Activated CD4-positive, alpha-beta T cell treated with anti-CD3 and anti-CD28 coated beads, Interleukin-2, amount 10 ng/mL, durations not matched to agents 24 days and 14 days (primary cell): ENCODE data around the gene RPRML. TPM values are rescaled to one million over a fixed set of nuclear protein-coding genes. Genes with fewer than 3 reads are reported as not detected.

Experiments used
- DNase-seq: peaks from one replicate; pipeline ENCODE4 v3.0.0; 2022
- H3K27ac Mint-ChIP-seq: one replicate; pipeline ENCODE4 v1.8.0; 2022; ENCODE audit warnings: mild to moderate bottlenecking, mixed read lengths
- H3K27me3 Mint-ChIP-seq: one replicate; pipeline ENCODE4 v1.8.0; 2022; ENCODE audit warnings: mixed read lengths
- H3K36me3 Mint-ChIP-seq: one replicate; pipeline ENCODE4 v1.8.0; 2022; ENCODE audit warnings: low read depth, mild to moderate bottlenecking, mixed read lengths
- H3K4me1 Mint-ChIP-seq: one replicate; pipeline ENCODE4 v1.8.0; 2021; ENCODE audit warnings: mixed read lengths
- H3K4me3 Mint-ChIP-seq: one replicate; pipeline ENCODE4 v1.8.0; 2022; ENCODE audit warnings: mild to moderate bottlenecking, moderate library complexity, mixed read lengths
- H3K9me3 Mint-ChIP-seq: one replicate; pipeline ENCODE4 v1.8.0; 2021; ENCODE audit warnings: mixed read lengths
- intact Hi-C: fragments of 100-400 bp; cut with micrococcal nuclease; formaldehyde crosslinking; loops from one replicate; pipeline ENCODE4 v1.15.1; 2023
- total RNA-seq: library from RNA; stranded (reverse); gene quantifications from 2 replicates; pipeline ENCODE4 v1.2.3, GENCODE V29; 2022

The RPRML gene
- total RNA-seq, 1 donor from 2014 or later = not detected

- intact Hi-C loops = loop anchor here (10.0 kb wide), 1 partner anchor 102 kb away; no protein-coding TSS in a partner anchor
- Mint-ChIP-seq H3K27me3 (no peaks in the 10 kb centered on the region), H3K27ac (no peak overlapping the region), H3K4me1 (peaks cover 9% of the 10 kb centered on the region), H3K9me3 (no peaks in the 10 kb centered on the region), H3K4me3 (no peak overlapping the region), H3K36me3 (peaks cover 1% of the 10 kb centered on the region)
- no peak for DNase-seq
These were observed 31.8 kb downstream of the RPRML start for GRCh38 chr17:46947216-46947615.

- H3K27ac Mint-ChIP-seq = no peak overlapping the region
- H3K9me3 Mint-ChIP-seq = no peaks in the 10 kb centered on the region
- H3K27me3 Mint-ChIP-seq = no peaks in the 10 kb centered on the region
- H3K36me3 Mint-ChIP-seq = peaks cover 11% of the 10 kb centered on the region
- DNase-seq = no peak
- no peak overlapping the region for H3K4me3 Mint-ChIP-seq
- H3K4me1 Mint-ChIP-seq = peaks cover 9% of the 10 kb centered on the region
- intact Hi-C loops = loop anchor here (5.0 to 10.0 kb wide), 2 partner anchors 57 to 100 kb away; no protein-coding TSS in a partner anchor
These were observed 34.1 kb downstream of the RPRML start for GRCh38 chr17:46944931-46945330.

- H3K9me3 Mint-ChIP-seq = no peaks in the 10 kb centered on the region
- H3K4me3 Mint-ChIP-seq = no peak overlapping the region
- no peak overlapping the region for H3K27ac Mint-ChIP-seq
- no peak for DNase-seq
- no peaks in the 10 kb centered on the region for H3K27me3 Mint-ChIP-seq
- peaks cover 22% of the 10 kb centered on the region for H3K36me3 Mint-ChIP-seq
- intact Hi-C loops = loop anchor here (5.0 to 10.0 kb wide), 2 partner anchors 59 to 99 kb away; no protein-coding TSS in a partner anchor
- H3K4me1 Mint-ChIP-seq = peaks cover 9% of the 10 kb centered on the region
These were observed 35.3 kb downstream of the RPRML start for GRCh38 chr17:46943501-46944393.

- no peak for DNase-seq
- H3K9me3 Mint-ChIP-seq = no peaks in the 10 kb centered on the region
- H3K27ac Mint-ChIP-seq = no peak overlapping the region
- intact Hi-C loops = loop anchor here (5.0 to 10.0 kb wide), 2 partner anchors 59 to 98 kb away; no protein-coding TSS in a partner anchor
- no peaks in the 10 kb centered on the region for H3K27me3 Mint-ChIP-seq
- peaks cover 27% of the 10 kb centered on the region for H3K36me3 Mint-ChIP-seq
- no peak overlapping the region for H3K4me3 Mint-ChIP-seq
- peaks cover 9% of the 10 kb centered on the region for H3K4me1 Mint-ChIP-seq
These were observed 35.9 kb downstream of the RPRML start for GRCh38 chr17:46943218-46943500.

- peak; percentile 84 for DNase-seq
- intact Hi-C loops = loop anchor here (5.0 to 10.0 kb wide), 2 partner anchors 60 to 98 kb away; no protein-coding TSS in a partner anchor
- no peaks in the 10 kb centered on the region for H3K27me3 Mint-ChIP-seq
- H3K9me3 Mint-ChIP-seq = no peaks in the 10 kb centered on the region
- H3K36me3 Mint-ChIP-seq = peaks cover 29% of the 10 kb centered on the region
- H3K4me1 Mint-ChIP-seq = peaks cover 9% of the 10 kb centered on the region
- H3K27ac Mint-ChIP-seq = peak overlapping the region; percentile 56
- no peak overlapping the region for H3K4me3 Mint-ChIP-seq
These were observed 36.4 kb downstream of the RPRML start for GRCh38 chr17:46942441-46943217.

- Mint-ChIP-seq H3K27ac (no peak overlapping the region), H3K27me3 (no peaks in the 10 kb centered on the region), H3K4me3 (no peak overlapping the region), H3K36me3 (peaks cover 45% of the 10 kb centered on the region), H3K9me3 (no peaks in the 10 kb centered on the region), H3K4me1 (peaks cover 9% of the 10 kb centered on the region)
- intact Hi-C loops = loop anchor here (5.0 to 10.0 kb wide), 2 partner anchors 61 to 96 kb away; no protein-coding TSS in a partner anchor
- peak; percentile 91 for DNase-seq
These were observed 38.2 kb downstream of the RPRML start for GRCh38 chr17:46940692-46941404.

- Mint-ChIP-seq H3K27me3 (no peaks in the 10 kb centered on the region), H3K4me1 (no peaks in the 10 kb centered on the region), H3K4me3 (no peak overlapping the region), H3K27ac (no peak overlapping the region), H3K36me3 (peaks cover 85% of the 10 kb centered on the region), H3K9me3 (no peaks in the 10 kb centered on the region)
- intact Hi-C loops = no loop called here
- DNase-seq = no peak
These were observed 43.3 kb downstream of the RPRML start for GRCh38 chr17:46935658-46936266.

- peaks cover 64% of the 10 kb centered on the region for H3K36me3 Mint-ChIP-seq
- no peak overlapping the region for H3K27ac Mint-ChIP-seq
- H3K27me3 Mint-ChIP-seq = no peaks in the 10 kb centered on the region
- H3K4me1 Mint-ChIP-seq = peaks cover 17% of the 10 kb centered on the region
- no peak overlapping the region for H3K4me3 Mint-ChIP-seq
- intact Hi-C loops = no loop called here
- no peaks in the 10 kb centered on the region for H3K9me3 Mint-ChIP-seq
- DNase-seq = no peak
These were observed 47.5 kb downstream of the RPRML start for GRCh38 chr17:46931596-46931995.

GRCh38 chr17:46930051-46930450 lies 49.0 kb downstream of the RPRML start:
- H3K9me3 Mint-ChIP-seq = no peaks in the 10 kb centered on the region
- peaks cover 55% of the 10 kb centered on the region for H3K36me3 Mint-ChIP-seq
- no peaks in the 10 kb centered on the region for H3K27me3 Mint-ChIP-seq
- H3K4me1 Mint-ChIP-seq = peaks cover 27% of the 10 kb centered on the region
- H3K27ac Mint-ChIP-seq = no peak overlapping the region
- intact Hi-C loops = no loop called here
- no peak for DNase-seq
- H3K4me3 Mint-ChIP-seq = no peak overlapping the region

GRCh38 chr17:46929413-46929812 lies 49.6 kb downstream of the RPRML start:
- intact Hi-C loops = loop anchor here (5.0 kb wide), 1 partner anchor 693 kb away; no protein-coding TSS in a partner anchor
- Mint-ChIP-seq H3K36me3 (peaks cover 52% of the 10 kb centered on the region), H3K27me3 (no peaks in the 10 kb centered on the region), H3K4me3 (no peak overlapping the region), H3K9me3 (no peaks in the 10 kb centered on the region), H3K4me1 (peaks cover 29% of the 10 kb centered on the region), H3K27ac (no peak overlapping the region)
- DNase-seq = no peak

- H3K27me3 Mint-ChIP-seq = no peaks in the 10 kb centered on the region
- H3K36me3 Mint-ChIP-seq = peaks cover 45% of the 10 kb centered on the region
- no peak overlapping the region for H3K27ac Mint-ChIP-seq
- no peaks in the 10 kb centered on the region for H3K9me3 Mint-ChIP-seq
- peaks cover 35% of the 10 kb centered on the region for H3K4me1 Mint-ChIP-seq
- no peak overlapping the region for H3K4me3 Mint-ChIP-seq
- intact Hi-C loops = loop anchor here (5.0 kb wide), 1 partner anchor 694 kb away; no protein-coding TSS in a partner anchor
- DNase-seq = no peak
These were observed 50.4 kb downstream of the RPRML start for GRCh38 chr17:46928467-46929261.
